ENCODE results near the gene ANXA6. TPM values are rescaled to one million over a fixed set of nuclear protein-coding genes. Genes with fewer than 3 reads are reported as not detected.
"Not testable (repeated sequence)": the region's sequence is repeated elsewhere in the genome, so short reads cannot be mapped to it uniquely, and the experiment has no call there.

ANXA6 gene
- total RNA-seq, 1 donor from 2014 or later = 74.7 TPM

- DNase-seq = no peak
These were observed 22.7 kb upstream of the ANXA6 start for GRCh38 chr5:151180291-151180690.

GRCh38 chr5:151179489-151179840, 21.9 kb upstream of the ANXA6 start:
- DNase-seq = no peak

- no peak for DNase-seq
These were observed 21.4 kb upstream of the ANXA6 start for GRCh38 chr5:151178777-151179488.

- no peak for DNase-seq
These were observed 20.8 kb upstream of the ANXA6 start for GRCh38 chr5:151178372-151178771.

- DNase-seq = not testable (repeated sequence)
These were observed 18.7 kb upstream of the ANXA6 start for GRCh38 chr5:151176268-151176667.

GRCh38 chr5:151174612-151175101, 17.1 kb upstream of the ANXA6 start:
- DNase-seq = no peak

- no peak for DNase-seq
These were observed 16.4 kb upstream of the ANXA6 start for GRCh38 chr5:151173711-151174611.

- DNase-seq = no peak
These were observed 13.9 kb upstream of the ANXA6 start for GRCh38 chr5:151171529-151171928.

- DNase-seq = no peak
These were observed 11.2 kb upstream of the ANXA6 start for GRCh38 chr5:151168602-151169344.

GRCh38 chr5:151167022-151167421, 9.4 kb upstream of the ANXA6 start:
- no peak for DNase-seq

- peak; percentile 41 for DNase-seq
These were observed 7.3 kb upstream of the ANXA6 start for GRCh38 chr5:151164687-151165392.

- DNase-seq = no peak
These were observed 5.2 kb upstream of the ANXA6 start for GRCh38 chr5:151162776-151163175.

GRCh38 chr5:151159649-151160373, 2.2 kb upstream of the ANXA6 start:
- DNase-seq = no peak

GRCh38 chr5:151158287-151158661, 695 bp upstream of the ANXA6 start:
- DNase-seq = no peak

GRCh38 chr5:151156507-151157420, 815 bp downstream of the ANXA6 start:
- DNase-seq = no peak

GRCh38 chr5:151155775-151156506, 1.6 kb downstream of the ANXA6 start:
- no peak for DNase-seq

- DNase-seq = no peak
These were observed 2.4 kb downstream of the ANXA6 start for GRCh38 chr5:151154931-151155774.

- DNase-seq = no peak
These were observed 3.8 kb downstream of the ANXA6 start for GRCh38 chr5:151153766-151154272.

All from occipital lobe (tissue), 2 donors.